CD4-positive, alpha-beta T cell (primary cell): ENCODE data around the gene NIPA2. TPM values are rescaled to one million over a fixed set of nuclear protein-coding genes. Genes with fewer than 3 reads are reported as not detected.

Experiments
- ATAC-seq: fragments of 200-7000 bp; cut with Tn5 transposase; one replicate; pipeline ENCODE4 v1.10.0; 2022; ENCODE audit warnings: mild to moderate bottlenecking; ENCODE audit not compliant: poor library complexity
- CTCF ChIA-PET: fragments of 350-600 bp; sonication (Branson Sonifier 250); formaldehyde crosslinking; loops from one replicate; lab custom pipeline; 2021; ENCODE audit warnings: antibody characterized with exemption, inconsistent platforms; lab: Charles Lee
- POLR2A ChIA-PET: fragments of 350-600 bp; sonication (Branson Sonifier 250); formaldehyde crosslinking; loops from one replicate; lab custom pipeline; 2021; ENCODE audit warnings: antibody characterized with exemption, inconsistent platforms; lab: Charles Lee
- DNase-seq, 14 experiments: peaks; one replicate each; pipeline ENCODE4 v3.0.0-alpha.2; 2013 to 2020; ENCODE audit warnings: mixed read lengths in 2 of 14
- H3K27ac ChIP-seq, 2 donors: one replicate each; pipeline versions ENCODE4 v1.5.1 to v1.7.0; 2013; ENCODE audit warnings: low read length in 2 of 2, low read depth in 1 of 2, mild to moderate bottlenecking in 1 of 2
- H3K27me3 ChIP-seq, 2 experiments: 1 replicate in 1 of 2; 2 replicates in 1 of 2; pipeline versions ENCODE4 v1.6.1 to v1.7.0; 2013; ENCODE audit warnings: low read length in 2 of 2, control low read depth in 1 of 2, mild to moderate bottlenecking in 1 of 2, moderate library complexity in 1 of 2; ENCODE audit not compliant: insufficient read depth in 2 of 2, control insufficient read depth in 1 of 2
- H3K36me3 ChIP-seq: one replicate; pipeline ENCODE4 v1.6.1; 2013; ENCODE audit warnings: low read length, control low read depth; ENCODE audit not compliant: insufficient read depth
- H3K4me1 ChIP-seq: one replicate; pipeline ENCODE4 v1.6.1; 2013; ENCODE audit warnings: low read length, control low read depth; ENCODE audit not compliant: insufficient read depth
- H3K4me3 ChIP-seq: one replicate; pipeline ENCODE4 v1.5.1; 2013; ENCODE audit warnings: mild to moderate bottlenecking, low read length, moderate library complexity
- H3K9me3 ChIP-seq, 2 experiments: 1 replicate in 1 of 2; 2 replicates in 1 of 2; pipeline versions ENCODE4 v1.6.1 to v1.7.0; 2013; ENCODE audit warnings: low read length in 2 of 2, mild to moderate bottlenecking in 2 of 2, control low read depth in 1 of 2, moderate library complexity in 1 of 2; ENCODE audit not compliant: control insufficient read depth in 1 of 2, insufficient read depth in 1 of 2
- H3K27ac Mint-ChIP-seq: one replicate; pipeline ENCODE4 v1.8.0; 2020; ENCODE audit warnings: mixed read lengths
- H3K27me3 Mint-ChIP-seq: one replicate; pipeline ENCODE4 v1.8.0; 2021; ENCODE audit warnings: mixed read lengths
- H3K36me3 Mint-ChIP-seq: one replicate; pipeline ENCODE4 v1.8.0; 2021; ENCODE audit warnings: low read depth, mixed read lengths
- H3K4me1 Mint-ChIP-seq: one replicate; pipeline ENCODE4 v1.8.0; 2021; ENCODE audit warnings: low read depth, mixed read lengths
- H3K4me3 Mint-ChIP-seq: one replicate; pipeline ENCODE4 v1.8.0; 2020; ENCODE audit warnings: mild to moderate bottlenecking, mixed read lengths
- H3K9me3 Mint-ChIP-seq: one replicate; pipeline ENCODE4 v1.8.0; 2020; ENCODE audit warnings: mixed read lengths
- intact Hi-C, 2 experiments: fragments of 100-400 bp; cut with DNase I in 1 of 2; cut with micrococcal nuclease in 1 of 2; formaldehyde crosslinking; loops; one replicate each; pipeline versions ENCODE4 v1.15.1 to v1.9.0; 2023 to 2025; cut with DNase I, micrococcal nuclease
- total RNA-seq, 174 experiments: library from RNA in 2 of 174; stranded (reverse) in 2 of 174; gene quantifications; one replicate each; pipeline ENCODE4 v1.2.3 and lab custom pipeline; 2021 to 2026
- TF ChIP-seq, protein P1 (sequence below): fragments of 200-600 bp; IDR thresholded peaks from one replicate; pipeline ENCODE4 v1.8.0; 2022; ENCODE audit warnings: antibody characterized with exemption, mild to moderate bottlenecking

NIPA2 gene
- total RNA-seq, 2 experiments from 2014 or later: 33.9 to 36.7 TPM

- no peak overlapping the region for H3K4me3 ChIP-seq
- no peaks in the 10 kb centered on the region for H3K27me3 Mint-ChIP-seq
- no peak overlapping the region for H3K27ac Mint-ChIP-seq
- ChIA-PET POLR2A (no interaction called here), CTCF (no interaction called here)
- DNase-seq (no peak), ATAC-seq (no peak)
- H3K9me3 ChIP-seq: no peaks in the 10 kb centered on the region
- H3K27ac ChIP-seq: no peak overlapping the region
- intact Hi-C loops: no loop called here
- H3K27me3 ChIP-seq: no peaks in the 10 kb centered on the region
- H3K4me1 ChIP-seq: no peaks in the 10 kb centered on the region
- H3K9me3 Mint-ChIP-seq: no peaks in the 10 kb centered on the region
- H3K36me3 Mint-ChIP-seq: no peaks in the 10 kb centered on the region
- TF ChIP-seq, protein P1, sequence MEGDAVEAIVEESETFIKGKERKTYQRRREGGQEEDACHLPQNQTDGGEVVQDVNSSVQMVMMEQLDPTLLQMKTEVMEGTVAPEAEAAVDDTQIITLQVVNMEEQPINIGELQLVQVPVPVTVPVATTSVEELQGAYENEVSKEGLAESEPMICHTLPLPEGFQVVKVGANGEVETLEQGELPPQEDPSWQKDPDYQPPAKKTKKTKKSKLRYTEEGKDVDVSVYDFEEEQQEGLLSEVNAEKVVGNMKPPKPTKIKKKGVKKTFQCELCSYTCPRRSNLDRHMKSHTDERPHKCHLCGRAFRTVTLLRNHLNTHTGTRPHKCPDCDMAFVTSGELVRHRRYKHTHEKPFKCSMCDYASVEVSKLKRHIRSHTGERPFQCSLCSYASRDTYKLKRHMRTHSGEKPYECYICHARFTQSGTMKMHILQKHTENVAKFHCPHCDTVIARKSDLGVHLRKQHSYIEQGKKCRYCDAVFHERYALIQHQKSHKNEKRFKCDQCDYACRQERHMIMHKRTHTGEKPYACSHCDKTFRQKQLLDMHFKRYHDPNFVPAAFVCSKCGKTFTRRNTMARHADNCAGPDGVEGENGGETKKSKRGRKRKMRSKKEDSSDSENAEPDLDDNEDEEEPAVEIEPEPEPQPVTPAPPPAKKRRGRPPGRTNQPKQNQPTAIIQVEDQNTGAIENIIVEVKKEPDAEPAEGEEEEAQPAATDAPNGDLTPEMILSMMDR: no peak
- no peaks in the 10 kb centered on the region for H3K36me3 ChIP-seq
- H3K4me3 Mint-ChIP-seq: no peak overlapping the region
- H3K4me1 Mint-ChIP-seq: no peaks in the 10 kb centered on the region
Measured at GRCh38 chr15:22902981-22903380, 64.5 kb downstream of the NIPA2 start.

GRCh38 chr15:22903427-22903826, 65.0 kb downstream of the NIPA2 start:
- H3K4me1 Mint-ChIP-seq: no peaks in the 10 kb centered on the region
- H3K9me3 Mint-ChIP-seq: no peaks in the 10 kb centered on the region
- Histone ChIP-seq H3K9me3 (no peaks in the 10 kb centered on the region), H3K36me3 (no peaks in the 10 kb centered on the region), H3K4me3 (no peak overlapping the region), H3K27me3 (no peaks in the 10 kb centered on the region), H3K27ac (no peak overlapping the region), H3K4me1 (no peaks in the 10 kb centered on the region)
- ChIA-PET CTCF (no interaction called here), POLR2A (no interaction called here)
- H3K36me3 Mint-ChIP-seq: no peaks in the 10 kb centered on the region
- H3K4me3 Mint-ChIP-seq: no peak overlapping the region
- TF ChIP-seq, protein P1: no peak
- H3K27me3 Mint-ChIP-seq: no peaks in the 10 kb centered on the region
- intact Hi-C loops: no loop called here
- no peak overlapping the region for H3K27ac Mint-ChIP-seq
- DNase-seq: no peak
- ATAC-seq: no peak

DNA sequence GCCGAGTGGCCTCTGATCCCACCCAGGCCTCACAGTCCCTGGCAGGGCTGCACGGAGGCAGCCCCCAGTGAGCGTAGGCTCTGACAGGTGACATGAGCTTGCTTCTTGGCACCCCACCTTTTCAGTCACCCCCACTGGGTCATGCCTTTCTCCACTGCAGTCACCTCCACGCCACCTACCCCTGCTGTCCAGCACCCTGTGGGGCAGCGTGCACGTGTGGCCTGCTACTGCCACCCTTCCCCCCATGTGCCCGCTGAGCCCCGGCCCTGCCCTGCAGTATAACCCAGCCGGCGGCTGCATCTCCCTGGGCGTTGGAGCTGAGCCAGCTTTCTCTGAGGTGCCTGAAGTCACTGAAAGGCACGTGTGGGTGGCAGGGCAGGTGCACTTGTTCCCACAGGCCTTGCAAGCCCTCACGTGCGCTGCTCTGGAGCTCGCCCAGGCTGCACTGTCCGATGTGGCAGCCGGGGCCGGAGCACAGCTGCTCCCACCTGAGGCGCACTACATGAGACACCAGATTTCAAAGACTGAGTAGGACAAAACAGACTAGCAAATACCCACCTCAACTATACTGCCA, 65.6 kb downstream of the NIPA2 start:
- no peak overlapping the region for H3K4me3 Mint-ChIP-seq
- Histone ChIP-seq H3K4me1 (no peaks in the 10 kb centered on the region), H3K27me3 (no peaks in the 10 kb centered on the region), H3K9me3 (no peaks in the 10 kb centered on the region), H3K27ac (no peak overlapping the region), H3K4me3 (no peak overlapping the region), H3K36me3 (no peaks in the 10 kb centered on the region)
- intact Hi-C loops: no loop called here
- no peaks in the 10 kb centered on the region for H3K27me3 Mint-ChIP-seq
- ChIA-PET POLR2A (no interaction called here), CTCF (no interaction called here)
- H3K9me3 Mint-ChIP-seq: no peaks in the 10 kb centered on the region
- DNase-seq: no peak
- H3K36me3 Mint-ChIP-seq: no peaks in the 10 kb centered on the region
- no peak overlapping the region for H3K27ac Mint-ChIP-seq
- H3K4me1 Mint-ChIP-seq: no peaks in the 10 kb centered on the region
- TF ChIP-seq, protein P1: no peak
- no peak for ATAC-seq
